Prostate gland (tissue), 2 donors: ENCODE measurements around the gene GEN1.

Experiments
- POLR2A ChIP-seq: fragments of 450-650 bp; IDR thresholded peaks from one replicate; pipeline ENCODE4 v1.6.1; 2016; ENCODE audit warnings: antibody characterized with exemption, mild to moderate bottlenecking
- POLR2AphosphoS5 ChIP-seq: sonication (generic); formaldehyde crosslinking; IDR thresholded peaks from one replicate; pipeline ENCODE4 v1.6.1; 2017; ENCODE audit warnings: antibody characterized with exemption
- TF ChIP-seq, protein P1 (sequence below), 4 experiments: fragments of 200-600 bp in 2 of 4; fragments of 450-650 bp in 2 of 4; sonication (generic) in 2 of 4; IDR thresholded peaks; 1 replicate in 3 of 4; 2 replicates in 1 of 4; pipeline ENCODE4 v1.5.1; 2016 to 2019; ENCODE audit warnings: antibody characterized with exemption in 4 of 4, mild to moderate bottlenecking in 2 of 4, moderate library complexity in 2 of 4

DNA sequence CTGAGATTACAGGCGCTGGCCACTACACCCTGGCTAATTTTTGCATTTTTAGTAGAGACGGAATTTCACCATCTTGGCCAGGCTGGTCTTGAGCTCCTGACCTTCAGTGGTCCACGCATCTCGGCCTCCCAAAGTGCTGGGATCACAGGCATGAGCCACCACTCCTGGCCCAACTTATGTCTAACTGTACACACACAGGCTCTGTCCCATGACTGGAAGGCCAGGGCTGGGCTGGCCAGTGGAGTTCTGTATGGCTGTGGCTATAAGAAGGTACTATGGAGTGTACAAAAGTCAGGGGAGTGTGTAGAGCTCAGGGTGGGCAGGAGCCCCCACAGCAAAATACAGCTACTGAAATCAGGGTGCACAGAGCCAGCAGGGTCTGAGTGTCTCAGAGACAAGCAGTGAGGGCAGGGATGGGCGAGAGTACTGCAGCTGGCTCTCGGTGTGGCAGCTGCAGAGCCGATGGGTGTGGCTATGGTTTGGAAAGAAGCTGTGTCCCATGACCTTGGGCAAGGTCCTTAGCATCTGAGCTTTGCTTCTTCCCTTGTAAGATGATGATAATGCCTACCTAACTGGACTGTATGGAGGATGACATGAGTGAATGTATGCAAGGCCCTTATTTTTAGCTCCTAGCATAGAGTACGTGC lies 51.9 kb downstream of the GEN1 start:
- no peak for TF ChIP-seq POLR2A
- no peak for TF ChIP-seq POLR2AphosphoS5
- TF ChIP-seq, protein P1, sequence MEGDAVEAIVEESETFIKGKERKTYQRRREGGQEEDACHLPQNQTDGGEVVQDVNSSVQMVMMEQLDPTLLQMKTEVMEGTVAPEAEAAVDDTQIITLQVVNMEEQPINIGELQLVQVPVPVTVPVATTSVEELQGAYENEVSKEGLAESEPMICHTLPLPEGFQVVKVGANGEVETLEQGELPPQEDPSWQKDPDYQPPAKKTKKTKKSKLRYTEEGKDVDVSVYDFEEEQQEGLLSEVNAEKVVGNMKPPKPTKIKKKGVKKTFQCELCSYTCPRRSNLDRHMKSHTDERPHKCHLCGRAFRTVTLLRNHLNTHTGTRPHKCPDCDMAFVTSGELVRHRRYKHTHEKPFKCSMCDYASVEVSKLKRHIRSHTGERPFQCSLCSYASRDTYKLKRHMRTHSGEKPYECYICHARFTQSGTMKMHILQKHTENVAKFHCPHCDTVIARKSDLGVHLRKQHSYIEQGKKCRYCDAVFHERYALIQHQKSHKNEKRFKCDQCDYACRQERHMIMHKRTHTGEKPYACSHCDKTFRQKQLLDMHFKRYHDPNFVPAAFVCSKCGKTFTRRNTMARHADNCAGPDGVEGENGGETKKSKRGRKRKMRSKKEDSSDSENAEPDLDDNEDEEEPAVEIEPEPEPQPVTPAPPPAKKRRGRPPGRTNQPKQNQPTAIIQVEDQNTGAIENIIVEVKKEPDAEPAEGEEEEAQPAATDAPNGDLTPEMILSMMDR (IDR thresholded peaks at IDR 0.05): no peak
